ENCODE measurements around the gene CNOT1. TPM values are rescaled to one million over a fixed set of nuclear protein-coding genes. Genes with fewer than 3 reads are reported as not detected.
A peak's percentile ranks its signal among the peaks of the same experiment; 100 is the strongest.

The CNOT1 gene
- total and polyA plus RNA-seq, 4 donors: 35.6 to 187 (median 120) TPM

DNA sequence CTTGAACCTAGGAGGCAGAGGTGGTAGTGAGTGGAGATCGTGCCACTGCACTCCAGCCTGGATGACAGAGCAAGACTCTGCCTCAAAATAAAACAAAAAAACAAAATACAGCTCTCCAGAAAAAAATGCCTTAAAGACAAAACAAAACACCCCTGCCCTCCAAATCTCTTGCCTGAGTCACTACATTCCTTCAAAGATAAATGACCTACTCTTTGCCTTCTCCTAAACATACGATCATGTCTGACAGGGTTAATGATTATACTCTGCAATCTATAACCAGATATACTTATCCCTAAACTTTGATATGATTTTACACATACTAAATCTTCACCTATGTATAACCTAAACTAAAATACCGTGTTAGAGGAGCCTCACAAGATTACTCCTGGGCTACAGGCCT, 115.8 kb downstream of the CNOT1 start:
- H3K27ac ChIP-seq (ENCODE audit: low read depth in 1 of 2, low read length in 1 of 2): no peak overlapping the region
- no peaks in the 10 kb centered on the region for H3K27me3 ChIP-seq (ENCODE audit: control insufficient read depth in 3 of 3, insufficient read depth in 3 of 3, low read length in 2 of 3)
- TF ChIP-seq, protein P1, sequence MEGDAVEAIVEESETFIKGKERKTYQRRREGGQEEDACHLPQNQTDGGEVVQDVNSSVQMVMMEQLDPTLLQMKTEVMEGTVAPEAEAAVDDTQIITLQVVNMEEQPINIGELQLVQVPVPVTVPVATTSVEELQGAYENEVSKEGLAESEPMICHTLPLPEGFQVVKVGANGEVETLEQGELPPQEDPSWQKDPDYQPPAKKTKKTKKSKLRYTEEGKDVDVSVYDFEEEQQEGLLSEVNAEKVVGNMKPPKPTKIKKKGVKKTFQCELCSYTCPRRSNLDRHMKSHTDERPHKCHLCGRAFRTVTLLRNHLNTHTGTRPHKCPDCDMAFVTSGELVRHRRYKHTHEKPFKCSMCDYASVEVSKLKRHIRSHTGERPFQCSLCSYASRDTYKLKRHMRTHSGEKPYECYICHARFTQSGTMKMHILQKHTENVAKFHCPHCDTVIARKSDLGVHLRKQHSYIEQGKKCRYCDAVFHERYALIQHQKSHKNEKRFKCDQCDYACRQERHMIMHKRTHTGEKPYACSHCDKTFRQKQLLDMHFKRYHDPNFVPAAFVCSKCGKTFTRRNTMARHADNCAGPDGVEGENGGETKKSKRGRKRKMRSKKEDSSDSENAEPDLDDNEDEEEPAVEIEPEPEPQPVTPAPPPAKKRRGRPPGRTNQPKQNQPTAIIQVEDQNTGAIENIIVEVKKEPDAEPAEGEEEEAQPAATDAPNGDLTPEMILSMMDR (IDR thresholded peaks at IDR 0.05; ENCODE audit: control extremely low read depth, extremely low read depth): no peak
- no peak overlapping the region for H3K4me3 ChIP-seq
- WGBS, 2 donors: 88 to 90% methylated on average over 3 of the region's 3 CpGs
- no peak overlapping the region for H3K9ac ChIP-seq (ENCODE audit: insufficient read depth in 1 of 2, low read length in 2 of 2)
- H3K36me3 ChIP-seq (ENCODE audit: control insufficient read depth in 4 of 4, insufficient read depth in 4 of 4, low read length in 4 of 4): peaks cover 12 to 22% (median 15%) of the 10 kb centered on the region in 4 donors
- no peaks in the 10 kb centered on the region for H3K9me3 ChIP-seq (ENCODE audit: control insufficient read depth in 4 of 4, insufficient read depth in 3 of 4, low read length in 3 of 4)
- ATAC-seq (ENCODE audit: insufficient read depth, low FRiP score) (no peak), DNase-seq (no peak)
- H3K4me1 ChIP-seq (ENCODE audit: control insufficient read depth in 5 of 5, insufficient read depth in 5 of 5, low read length in 5 of 5): peaks cover 0 to 9% (median 3%) of the 10 kb centered on the region in 5 donors

DNA sequence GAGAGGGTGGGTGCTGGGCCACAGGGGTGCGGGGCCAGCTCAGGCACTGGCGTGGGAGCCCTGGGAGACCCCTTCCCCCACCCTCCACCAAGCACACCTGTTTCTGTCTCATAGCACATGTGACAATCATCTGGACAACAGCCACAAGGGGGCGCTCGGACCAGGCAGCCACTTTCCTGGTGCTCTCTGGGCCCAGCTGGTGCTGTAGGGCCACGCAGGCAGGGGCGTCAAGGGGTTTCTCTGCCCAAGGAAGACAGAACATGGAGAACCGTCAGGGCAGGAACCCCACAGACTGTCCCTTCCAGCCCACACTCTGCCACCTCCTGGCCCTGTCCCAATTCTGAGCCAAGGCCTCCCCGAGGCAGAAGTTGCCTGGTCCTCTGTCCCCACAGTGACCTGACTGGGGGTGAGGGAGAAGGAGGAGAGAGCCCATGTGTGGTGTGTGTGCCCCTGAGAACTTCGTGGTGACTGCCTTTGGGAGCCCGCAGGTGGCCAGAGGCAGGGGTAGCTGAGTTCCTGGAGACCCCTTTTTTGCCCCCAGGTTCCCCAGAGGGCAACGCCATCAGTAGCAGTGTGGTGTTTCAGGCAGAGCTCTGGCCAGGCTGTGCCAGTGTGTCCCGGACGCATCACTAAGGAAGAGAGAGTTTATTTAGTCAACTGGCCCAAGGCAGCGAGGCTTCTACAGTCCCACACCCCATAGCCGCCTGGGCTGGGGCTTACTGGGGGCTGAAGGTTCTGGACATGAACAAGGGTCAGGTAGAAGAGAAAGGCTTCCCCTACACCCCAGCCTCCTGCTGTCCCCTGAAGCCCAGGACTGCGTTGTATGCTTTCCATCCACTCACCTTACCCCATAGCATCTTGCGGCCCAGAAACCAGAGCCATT, 117.5 kb downstream of the CNOT1 start:
- no peak overlapping the region for H3K9ac ChIP-seq (ENCODE audit: insufficient read depth in 1 of 2, low read length in 2 of 2)
- ATAC-seq (ENCODE audit: insufficient read depth, low FRiP score): no peak
- TF ChIP-seq, protein P1 (IDR thresholded peaks at IDR 0.05; ENCODE audit: control extremely low read depth, extremely low read depth): peak; percentile 34

DNA sequence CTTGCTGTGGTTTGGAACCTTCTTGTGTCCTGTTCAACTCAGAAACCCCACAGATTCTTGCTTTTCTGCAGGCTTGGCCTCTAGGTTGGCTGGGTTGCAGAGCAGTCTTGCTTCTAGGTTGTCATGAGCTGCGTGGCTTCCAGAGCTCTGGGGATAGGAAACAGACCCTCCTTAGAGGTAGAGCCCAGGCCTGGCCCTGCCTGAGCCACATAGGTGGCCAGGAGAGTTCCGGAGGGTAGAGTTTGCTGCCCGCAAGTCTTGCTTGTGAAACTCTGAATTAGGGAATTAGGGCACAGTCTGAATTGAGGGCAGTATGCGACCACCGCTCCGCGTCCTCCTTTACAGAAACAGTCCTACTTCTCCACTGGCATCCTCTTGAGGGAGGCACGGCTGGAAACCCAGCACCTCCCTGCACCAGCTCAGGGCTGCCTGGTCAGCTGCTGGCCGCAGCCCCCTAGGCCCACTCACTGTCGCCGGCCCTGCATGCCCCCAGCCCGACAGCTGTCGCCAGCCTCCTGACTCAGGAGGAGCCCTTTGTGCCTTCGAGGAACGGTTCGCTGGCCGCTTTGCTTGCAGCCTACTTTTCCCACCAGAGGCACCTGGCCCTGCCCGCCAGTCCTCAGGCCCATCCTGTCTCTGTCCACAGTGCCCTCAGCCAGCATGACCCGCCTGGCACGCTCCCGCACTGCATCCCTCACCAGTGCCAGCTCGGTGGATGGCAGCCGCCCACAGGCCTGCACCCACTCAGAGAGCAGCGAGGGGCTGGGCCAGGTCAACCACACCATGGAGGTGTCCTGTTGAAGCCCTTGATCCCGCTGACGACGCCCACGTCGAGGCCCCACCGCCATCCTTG, 118.6 kb downstream of the CNOT1 start:
- DNase-seq: no peak
- no peak overlapping the region for H3K9ac ChIP-seq (ENCODE audit: insufficient read depth in 1 of 2, low read length in 2 of 2)

More for the DNA sequence above, 117.5 kb downstream of the CNOT1 start:
- Histone ChIP-seq H3K4me3 (no peak overlapping the region), H3K27ac (ENCODE audit: low read depth in 1 of 2, low read length in 1 of 2) (no peak overlapping the region), H3K27me3 (ENCODE audit: control insufficient read depth in 3 of 3, insufficient read depth in 3 of 3, low read length in 2 of 3) (no peaks in the 10 kb centered on the region), H3K9me3 (ENCODE audit: control insufficient read depth in 4 of 4, insufficient read depth in 3 of 4, low read length in 3 of 4) (no peaks in the 10 kb centered on the region), H3K4me1 (ENCODE audit: control insufficient read depth in 5 of 5, insufficient read depth in 5 of 5, low read length in 5 of 5) (peaks cover 0 to 9% (median 3%) of the 10 kb centered on the region in 5 donors), H3K36me3 (ENCODE audit: control insufficient read depth in 4 of 4, insufficient read depth in 4 of 4, low read length in 4 of 4) (peaks cover 0 to 15% (median 7%) of the 10 kb centered on the region in 4 donors)
- WGBS, 2 donors: 57 to 61% methylated on average over 17 of the region's 17 CpGs
- DNase-seq: peak; percentile 38 to 61 (median 40)

More for the DNA sequence above, 118.6 kb downstream of the CNOT1 start:
- WGBS, 2 donors: 90 to 93% methylated on average over 25 to 30 of the region's 30 CpGs
- Histone ChIP-seq H3K36me3 (ENCODE audit: control insufficient read depth in 4 of 4, insufficient read depth in 4 of 4, low read length in 4 of 4) (peaks cover 0 to 17% (median 0%) of the 10 kb centered on the region in 4 donors), H3K27ac (ENCODE audit: low read depth in 1 of 2, low read length in 1 of 2) (no peak overlapping the region), H3K4me1 (ENCODE audit: control insufficient read depth in 5 of 5, insufficient read depth in 5 of 5, low read length in 5 of 5) (peaks cover 0 to 3% (median 0%) of the 10 kb centered on the region in 5 donors), H3K9me3 (ENCODE audit: control insufficient read depth in 4 of 4, insufficient read depth in 3 of 4, low read length in 3 of 4) (no peaks in the 10 kb centered on the region), H3K27me3 (ENCODE audit: control insufficient read depth in 3 of 3, insufficient read depth in 3 of 3, low read length in 2 of 3) (no peaks in the 10 kb centered on the region), H3K4me3 (no peak overlapping the region)
- ATAC-seq (ENCODE audit: insufficient read depth, low FRiP score): no peak
- TF ChIP-seq, protein P1 (IDR thresholded peaks at IDR 0.05; ENCODE audit: control extremely low read depth, extremely low read depth): no peak
